Keratinocyte (primary cell): Measurements from ENCODE around the gene CACNA1H.

Experiments
- CTCF ChIP-seq, 3 experiments: IDR thresholded peaks in 1 of 3; conservative IDR thresholded peaks in 1 of 3; optimal IDR thresholded peaks in 1 of 3; 2 replicates in 2 of 3; 3 replicates in 1 of 3; pipeline versions ENCODE3 to v1.5.1; 2011; ENCODE audit warnings: low read length in 3 of 3, mild to moderate bottlenecking in 3 of 3, moderate library complexity in 2 of 3, control low read depth in 1 of 3, inconsistent platforms in 1 of 3; ENCODE audit not compliant: insufficient read depth in 2 of 3; ENCODE audit errors: extremely low read depth in 1 of 3
- EZH2 ChIP-seq: IDR thresholded peaks from one replicate; pipeline ENCODE4 v1.6.1; 2012; ENCODE audit warnings: inconsistent platforms, mild to moderate bottlenecking, low read length, moderate library complexity

- no peak for TF ChIP-seq CTCF (optimal IDR thresholded peaks at IDR 0.05 in 1 of 3, IDR thresholded peaks at IDR 0.05 in 1 of 3, conservative IDR thresholded peaks at IDR 0.05 in 1 of 3; ENCODE audit: extremely low read depth in 1 of 3, insufficient read depth in 2 of 3, low read length in 3 of 3)
- TF ChIP-seq EZH2: no peak
Measured at GRCh38 chr16:1150511-1150982, 2.4 kb upstream of the CACNA1H start.
